ENCODE measurements around the gene GAB1.

- TF ChIP-seq CTCF (IDR thresholded peaks at IDR 0.05; ENCODE audit: control extremely low read depth in 1 of 3, insufficient read depth in 1 of 3, low read depth in 1 of 3, low read length in 3 of 3), result no peak
- TF ChIP-seq POLR2A (IDR thresholded peaks at IDR 0.05; ENCODE audit: control extremely low read depth in 1 of 2, low read depth in 2 of 2, low read length in 2 of 2), result no peak
- TF ChIP-seq BRCA1 (IDR thresholded peaks at IDR 0.05; ENCODE audit: low read depth, low read length), result no peak
- TF ChIP-seq CHD1 (IDR thresholded peaks at IDR 0.05; ENCODE audit: low read depth, low read length), result no peak
- TF ChIP-seq EP300 (IDR thresholded peaks at IDR 0.05; ENCODE audit: borderline replicate concordance in 1 of 2, low read depth in 2 of 2, low read length in 2 of 2), result no peak
- TF ChIP-seq RFX5 (IDR thresholded peaks at IDR 0.05; ENCODE audit: borderline replicate concordance, low read depth, low read length), result no peak
- TF ChIP-seq HDAC2 (IDR thresholded peaks at IDR 0.05; ENCODE audit: borderline replicate concordance in 1 of 2, low read depth in 2 of 2, low read length in 2 of 2), result no peak
- no peak for TF ChIP-seq RXRA (IDR thresholded peaks at IDR 0.05; ENCODE audit: insufficient read depth, low read depth, low read length)
- TF ChIP-seq EZH2 (IDR thresholded peaks at IDR 0.05; ENCODE audit: low read depth, low read length, severe bottlenecking), result no peak
- TF ChIP-seq SAP30 (IDR thresholded peaks at IDR 0.05; ENCODE audit: insufficient read depth, insufficient replicate concordance, low read length), result no peak
- no peak for TF ChIP-seq SUZ12 (IDR thresholded peaks at IDR 0.05; ENCODE audit: low read length)
Measured at GRCh38 chr4:143455211-143455610, 118.5 kb downstream of the GAB1 start.
